ENCODE measurements around the gene KLHDC4.

GRCh38 chr16:87792205-87792565 lies 26.4 kb upstream of the KLHDC4 start:
- no peak for TF ChIP-seq EZH2 (IDR thresholded peaks at IDR 0.05; ENCODE audit: low read depth, unreplicated experiment)
- no peak for TF ChIP-seq CTCF (conservative IDR thresholded peaks at IDR 0.05; ENCODE audit: low read depth in 2 of 2)
- no peak for TF ChIP-seq EZH2phosphoT487 (IDR thresholded peaks at IDR 0.05; ENCODE audit: unreplicated experiment)
- TF ChIP-seq POLR2AphosphoS5 (IDR thresholded peaks at IDR 0.05; ENCODE audit: low read depth) = no peak
- no peak for TF ChIP-seq JUNB (IDR thresholded peaks at IDR 0.05; ENCODE audit: unreplicated experiment)
- no peak for TF ChIP-seq REST (IDR thresholded peaks at IDR 0.05; ENCODE audit: unreplicated experiment)
- no peak for TF ChIP-seq CREB1 (CRISPR knock-in tag; IDR thresholded peaks at IDR 0.05; ENCODE audit: low read depth)
- no peak for TF ChIP-seq STAT1 (IDR thresholded peaks at IDR 0.05; ENCODE audit: unreplicated experiment)
- no peak for TF ChIP-seq ETS1 (IDR thresholded peaks at IDR 0.05)

Measured in GM23338 (cell line).